ENCODE measurements around the gene WWOX. TPM values are rescaled to one million over a fixed set of nuclear protein-coding genes. Genes with fewer than 3 reads are reported as not detected.

The WWOX gene
- total RNA-seq, 1 experiment from 2014 or later: 79.9 TPM

DNA sequence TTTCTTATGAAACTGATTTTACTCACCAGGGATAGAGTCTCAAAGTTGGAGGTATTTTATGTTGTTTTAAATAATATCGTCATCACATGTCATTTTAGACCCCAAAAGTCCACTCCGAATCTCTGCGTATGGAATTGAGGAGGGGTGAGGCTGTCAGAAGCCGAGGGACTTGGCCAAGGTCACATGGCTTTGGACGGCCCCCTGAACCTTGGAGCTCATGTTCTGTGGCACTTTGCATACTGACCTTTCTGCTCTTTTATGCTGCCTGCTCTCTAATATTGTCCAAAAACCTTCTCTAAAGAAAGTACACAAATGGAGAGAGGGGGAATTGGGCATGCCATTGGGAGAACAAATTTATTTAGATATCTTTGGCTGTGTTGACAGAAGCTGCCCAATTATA, 700.0 kb downstream of the WWOX start:
- CTCF ChIA-PET: no interaction called here
- no TSS peak for BruUV-seq (replicated peaks)
- intact Hi-C loops (cut with micrococcal nuclease; ENCODE audit: unreplicated experiment): no loop called here

DNA sequence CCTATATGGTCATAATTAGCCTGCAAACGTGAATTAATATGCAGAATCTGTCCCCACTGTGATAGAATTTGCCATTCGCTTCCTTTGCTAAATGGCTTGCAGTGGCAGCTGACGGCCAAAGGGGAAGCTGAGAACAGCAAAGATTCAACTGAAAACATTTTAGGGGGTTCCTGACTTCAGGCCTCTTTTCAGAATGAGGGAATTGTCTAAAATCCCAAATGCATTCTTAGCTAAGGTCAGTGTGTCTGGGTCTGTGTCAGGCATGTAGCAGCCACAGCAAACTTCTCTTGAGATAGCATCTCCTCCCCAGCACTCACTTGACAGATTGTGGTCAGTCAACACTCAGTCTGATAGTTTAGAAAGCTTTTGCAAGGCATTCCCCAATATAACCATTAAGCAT, 701.1 kb downstream of the WWOX start:
- H3K27me3 ChIP-seq (replicated peaks; ENCODE audit: insufficient read depth, low read depth, low read length, poor library complexity): no peaks in the 10 kb centered on the region
- no peaks in the 10 kb centered on the region for H3K4me1 ChIP-seq (ENCODE audit: insufficient read depth, low read length, poor library complexity, severe bottlenecking)
- intact Hi-C loops (cut with micrococcal nuclease; ENCODE audit: unreplicated experiment): no loop called here
- ChIA-PET POLR2A (ENCODE audit: low non-redundant PET) (no interaction called here), CTCF (no interaction called here)
- TF ChIP-seq EZH2 (IDR thresholded peaks at IDR 0.05; ENCODE audit: borderline replicate concordance, low read depth, low read length, poor library complexity, severe bottlenecking): no peak
- TF ChIP-seq, protein P1, sequence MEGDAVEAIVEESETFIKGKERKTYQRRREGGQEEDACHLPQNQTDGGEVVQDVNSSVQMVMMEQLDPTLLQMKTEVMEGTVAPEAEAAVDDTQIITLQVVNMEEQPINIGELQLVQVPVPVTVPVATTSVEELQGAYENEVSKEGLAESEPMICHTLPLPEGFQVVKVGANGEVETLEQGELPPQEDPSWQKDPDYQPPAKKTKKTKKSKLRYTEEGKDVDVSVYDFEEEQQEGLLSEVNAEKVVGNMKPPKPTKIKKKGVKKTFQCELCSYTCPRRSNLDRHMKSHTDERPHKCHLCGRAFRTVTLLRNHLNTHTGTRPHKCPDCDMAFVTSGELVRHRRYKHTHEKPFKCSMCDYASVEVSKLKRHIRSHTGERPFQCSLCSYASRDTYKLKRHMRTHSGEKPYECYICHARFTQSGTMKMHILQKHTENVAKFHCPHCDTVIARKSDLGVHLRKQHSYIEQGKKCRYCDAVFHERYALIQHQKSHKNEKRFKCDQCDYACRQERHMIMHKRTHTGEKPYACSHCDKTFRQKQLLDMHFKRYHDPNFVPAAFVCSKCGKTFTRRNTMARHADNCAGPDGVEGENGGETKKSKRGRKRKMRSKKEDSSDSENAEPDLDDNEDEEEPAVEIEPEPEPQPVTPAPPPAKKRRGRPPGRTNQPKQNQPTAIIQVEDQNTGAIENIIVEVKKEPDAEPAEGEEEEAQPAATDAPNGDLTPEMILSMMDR (conservative IDR thresholded peaks at IDR 0.05; ENCODE audit: low read depth, low read length): no peak
- no peak overlapping the region for H3K4me3 ChIP-seq (ENCODE audit: low read depth, low read length, poor library complexity, severe bottlenecking)
- no peak for DNase-seq (ENCODE audit: low spot score)
- no peaks in the 10 kb centered on the region for H3K36me3 ChIP-seq (ENCODE audit: insufficient read depth, low read length, poor library complexity, severe bottlenecking)
- H3K9me3 ChIP-seq (ENCODE audit: low read depth, low read length, poor library complexity, severe bottlenecking): no peaks in the 10 kb centered on the region
- H3K27ac ChIP-seq (ENCODE audit: low read depth, low read length, poor library complexity, severe bottlenecking): no peak overlapping the region
- BruUV-seq (replicated peaks): no TSS peak

More for the DNA sequence above, 700.0 kb downstream of the WWOX start:
- Histone ChIP-seq H3K4me1 (ENCODE audit: insufficient read depth, low read length, poor library complexity, severe bottlenecking) (no peaks in the 10 kb centered on the region), H3K4me3 (ENCODE audit: low read depth, low read length, poor library complexity, severe bottlenecking) (no peak overlapping the region), H3K27ac (ENCODE audit: low read depth, low read length, poor library complexity, severe bottlenecking) (no peak overlapping the region), H3K36me3 (ENCODE audit: insufficient read depth, low read length, poor library complexity, severe bottlenecking) (no peaks in the 10 kb centered on the region), H3K27me3 (replicated peaks; ENCODE audit: insufficient read depth, low read depth, low read length, poor library complexity) (no peaks in the 10 kb centered on the region), H3K9me3 (ENCODE audit: low read depth, low read length, poor library complexity, severe bottlenecking) (no peaks in the 10 kb centered on the region)
- DNase-seq (ENCODE audit: low spot score): no peak
- TF ChIP-seq EZH2 (IDR thresholded peaks at IDR 0.05; ENCODE audit: borderline replicate concordance, low read depth, low read length, poor library complexity, severe bottlenecking): no peak
- TF ChIP-seq, protein P1 (conservative IDR thresholded peaks at IDR 0.05; ENCODE audit: low read depth, low read length): no peak
- POLR2A ChIA-PET (ENCODE audit: low non-redundant PET): no interaction called here

DNA sequence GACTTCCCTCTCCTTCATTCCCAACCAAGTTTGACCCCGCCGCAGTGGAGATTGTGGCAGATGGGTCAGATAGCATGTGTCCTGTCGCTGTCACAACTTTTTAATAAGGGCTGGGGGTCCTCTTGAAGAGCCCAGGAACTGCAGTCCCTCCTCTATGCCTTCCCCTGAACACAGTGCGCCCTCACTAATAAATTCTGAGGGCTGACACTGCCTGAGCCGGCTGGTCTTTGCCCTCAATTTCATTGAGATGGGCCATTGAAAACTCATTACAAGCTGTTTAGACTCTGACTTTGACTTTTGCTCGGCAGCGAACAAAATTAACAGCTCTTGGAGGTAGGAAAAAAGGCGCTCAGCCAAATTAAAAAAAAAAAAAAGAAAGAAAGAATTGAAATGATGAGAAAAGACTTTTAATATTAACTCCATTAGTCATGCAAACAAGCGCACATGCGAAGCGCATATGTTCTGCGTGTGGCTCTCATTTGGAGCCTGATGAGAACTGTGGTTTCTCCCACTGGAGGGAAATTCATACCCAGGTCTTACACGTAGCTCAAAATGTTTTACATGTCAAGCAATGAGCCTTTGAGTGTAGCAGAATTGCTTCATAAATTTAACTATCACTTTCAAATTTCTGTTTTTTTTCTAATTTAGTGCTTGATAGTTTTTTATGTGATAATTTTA, 704.7 kb downstream of the WWOX start:
- BruUV-seq (replicated peaks): no TSS peak
- Histone ChIP-seq H3K4me3 (ENCODE audit: low read depth, low read length, poor library complexity, severe bottlenecking) (no peak overlapping the region), H3K36me3 (ENCODE audit: insufficient read depth, low read length, poor library complexity, severe bottlenecking) (no peaks in the 10 kb centered on the region), H3K27me3 (replicated peaks; ENCODE audit: insufficient read depth, low read depth, low read length, poor library complexity) (no peaks in the 10 kb centered on the region), H3K27ac (ENCODE audit: low read depth, low read length, poor library complexity, severe bottlenecking) (no peak overlapping the region), H3K9me3 (ENCODE audit: low read depth, low read length, poor library complexity, severe bottlenecking) (no peaks in the 10 kb centered on the region), H3K4me1 (ENCODE audit: insufficient read depth, low read length, poor library complexity, severe bottlenecking) (no peaks in the 10 kb centered on the region)
- ChIA-PET POLR2A (ENCODE audit: low non-redundant PET) (no interaction called here), CTCF (no interaction called here)
- intact Hi-C loops (cut with micrococcal nuclease; ENCODE audit: unreplicated experiment): no loop called here
- TF ChIP-seq EZH2 (IDR thresholded peaks at IDR 0.05; ENCODE audit: borderline replicate concordance, low read depth, low read length, poor library complexity, severe bottlenecking): no peak
- TF ChIP-seq, protein P1 (conservative IDR thresholded peaks at IDR 0.05; ENCODE audit: low read depth, low read length): no peak
- no peak for DNase-seq (ENCODE audit: low spot score)

Measured in A673 (cell line).